Caco-2 (cell line): ENCODE data around the gene TXN2. TPM values are rescaled to one million over a fixed set of nuclear protein-coding genes. Genes with fewer than 3 reads are reported as not detected.

Experiments used
- BruUV-seq: library from RNA; stranded (reverse); fragments of 400-500 nt; replicated peaks from 2 replicates; lab custom pipeline; 2021; lab: Mats Ljungman, UMichigan
- CTCF ChIA-PET: fragments of 300-600 bp; sonication (Branson Sonifier 250); formaldehyde crosslinking; loops from one replicate; lab custom pipeline; 2022; ENCODE audit warnings: antibody characterized with exemption; lab: Charles Lee
- POLR2A ChIA-PET: fragments of 300-600 bp; sonication (Branson Sonifier 250); formaldehyde crosslinking; loops from one replicate; lab custom pipeline; 2022; ENCODE audit warnings: antibody characterized with exemption; lab: Charles Lee
- DNase-seq, 2 experiments: peaks; one replicate each; pipeline versions ENCODE4 v3.0.0 to v3.0.0-alpha.2; 2020 to 2022
- H3K27me3 ChIP-seq: replicated peaks from 2 replicates; pipeline ENCODE4 v1.6.0; 2011; ENCODE audit warnings: low read length; ENCODE audit not compliant: control insufficient read depth, insufficient read depth
- H3K36me3 ChIP-seq: 2 replicates; pipeline ENCODE4 v1.5.1; 2011; ENCODE audit warnings: low read length; ENCODE audit not compliant: control insufficient read depth, insufficient read depth
- H3K4me1 ChIP-seq: fragments of 250-450 bp; sonication (Bioruptor Pico); 2 replicates; pipeline ENCODE4 v1.5.1; 2020; ENCODE audit warnings: mild to moderate bottlenecking
- H3K4me3 ChIP-seq: 2 replicates; pipeline ENCODE4 v1.5.1; 2011; ENCODE audit warnings: low read depth, mild to moderate bottlenecking, control low read depth, low read length
- H3K9me3 ChIP-seq: fragments of 250-450 bp; sonication (Bioruptor Pico); 2 replicates; pipeline ENCODE4 v1.5.1; 2020; ENCODE audit warnings: mild to moderate bottlenecking, moderate library complexity
- H3K27ac Mint-ChIP-seq: one replicate; pipeline ENCODE4 v1.8.0; 2022; ENCODE audit warnings: mixed read lengths; ENCODE audit not compliant: unreplicated experiment
- H3K27me3 Mint-ChIP-seq: one replicate; pipeline ENCODE4 v1.8.0; 2022; ENCODE audit warnings: mixed read lengths; ENCODE audit not compliant: insufficient read depth, unreplicated experiment
- H3K36me3 Mint-ChIP-seq: one replicate; pipeline ENCODE4 v1.8.0; 2022; ENCODE audit warnings: mild to moderate bottlenecking, mixed read lengths; ENCODE audit not compliant: insufficient read depth, unreplicated experiment
- H3K4me1 Mint-ChIP-seq: one replicate; pipeline ENCODE4 v1.8.0; 2022; ENCODE audit warnings: low read depth, mixed read lengths; ENCODE audit not compliant: unreplicated experiment
- H3K4me3 Mint-ChIP-seq: one replicate; pipeline ENCODE4 v1.8.0; 2022; ENCODE audit warnings: mild to moderate bottlenecking, moderate library complexity, mixed read lengths; ENCODE audit not compliant: unreplicated experiment
- H3K9me3 Mint-ChIP-seq: one replicate; pipeline ENCODE4 v1.8.0; 2022; ENCODE audit warnings: mixed read lengths; ENCODE audit not compliant: unreplicated experiment
- CTCF ChIP-seq, 2 experiments: fragments of 200-600 bp in 1 of 2; IDR thresholded peaks; 1 replicate in 1 of 2; 2 replicates in 1 of 2; pipeline versions ENCODE4 v1.5.1 to v1.8.0; 2011 to 2022; ENCODE audit warnings: antibody characterized with exemption in 1 of 2, control low read depth in 1 of 2, inconsistent platforms in 1 of 2, low read depth in 1 of 2, low read length in 1 of 2, mild to moderate bottlenecking in 1 of 2, moderate library complexity in 1 of 2; ENCODE audit not compliant: insufficient read depth in 1 of 2, severe bottlenecking in 1 of 2, unreplicated experiment in 1 of 2
- intact Hi-C: fragments of 100-400 bp; cut with micrococcal nuclease; formaldehyde crosslinking; loops from one replicate; pipeline ENCODE4 v1.10.0; 2022; ENCODE audit not compliant: unreplicated experiment
- total RNA-seq: library from RNA; stranded (reverse); gene quantifications from 2 replicates; pipeline ENCODE4 v1.2.3, GENCODE V29; 2022

TXN2 gene
- total RNA-seq, 1 experiment from 2014 or later = 75.8 TPM

- H3K9me3 ChIP-seq = no peaks in the 10 kb centered on the region
- no peaks in the 10 kb centered on the region for H3K27me3 Mint-ChIP-seq
- H3K4me1 Mint-ChIP-seq = peaks cover 19% of the 10 kb centered on the region
- BruUV-seq = no TSS peak
- no peak overlapping the region for H3K4me3 ChIP-seq
- intact Hi-C loops = no loop called here
- CTCF ChIA-PET = no interaction called here
- no peaks in the 10 kb centered on the region for H3K27me3 ChIP-seq
- no peaks in the 10 kb centered on the region for H3K36me3 Mint-ChIP-seq
- no peak for TF ChIP-seq CTCF (IDR thresholded peaks at IDR 0.05; ENCODE audit: insufficient read depth in 1 of 2, low read depth in 1 of 2, low read length in 1 of 2, severe bottlenecking in 1 of 2, unreplicated experiment in 1 of 2)
- POLR2A ChIA-PET = no interaction called here
- DNase-seq = no peak
- H3K9me3 Mint-ChIP-seq = no peaks in the 10 kb centered on the region
- no peak overlapping the region for H3K27ac Mint-ChIP-seq
- H3K36me3 ChIP-seq = no peaks in the 10 kb centered on the region
- H3K4me3 Mint-ChIP-seq = no peak overlapping the region
- H3K4me1 ChIP-seq = peaks cover 16% of the 10 kb centered on the region
Observed at GRCh38 chr22:36442506-36443197, 38.8 kb downstream of the TXN2 start.

- Histone ChIP-seq H3K36me3 (no peaks in the 10 kb centered on the region), H3K9me3 (no peaks in the 10 kb centered on the region), H3K27me3 (no peaks in the 10 kb centered on the region), H3K4me3 (no peak overlapping the region), H3K4me1 (peaks cover 29% of the 10 kb centered on the region)
- Mint-ChIP-seq H3K36me3 (no peaks in the 10 kb centered on the region), H3K27me3 (no peaks in the 10 kb centered on the region), H3K9me3 (no peaks in the 10 kb centered on the region), H3K4me3 (no peak overlapping the region), H3K4me1 (peaks cover 27% of the 10 kb centered on the region), H3K27ac (peak overlapping the region; percentile 57)
- CTCF ChIA-PET = no interaction called here
- POLR2A ChIA-PET = no interaction called here
- intact Hi-C loops = no loop called here
- BruUV-seq = no TSS peak
- TF ChIP-seq CTCF (IDR thresholded peaks at IDR 0.05; ENCODE audit: insufficient read depth in 1 of 2, low read depth in 1 of 2, low read length in 1 of 2, severe bottlenecking in 1 of 2, unreplicated experiment in 1 of 2) = no peak
- no peak for DNase-seq
Observed at GRCh38 chr22:36440429-36441002, 40.9 kb downstream of the TXN2 start.

GRCh38 chr22:36439481-36440271, 41.8 kb downstream of the TXN2 start:
- Mint-ChIP-seq H3K36me3 (no peaks in the 10 kb centered on the region), H3K9me3 (no peaks in the 10 kb centered on the region), H3K4me3 (no peak overlapping the region), H3K27ac (peak overlapping the region; percentile 13), H3K4me1 (peaks cover 33% of the 10 kb centered on the region), H3K27me3 (no peaks in the 10 kb centered on the region)
- H3K4me3 ChIP-seq = no peak overlapping the region
- ChIA-PET CTCF (no interaction called here), POLR2A (no interaction called here)
- TF ChIP-seq CTCF (IDR thresholded peaks at IDR 0.05; ENCODE audit: insufficient read depth in 1 of 2, low read depth in 1 of 2, low read length in 1 of 2, severe bottlenecking in 1 of 2, unreplicated experiment in 1 of 2) = no peak
- no peaks in the 10 kb centered on the region for H3K9me3 ChIP-seq
- no peaks in the 10 kb centered on the region for H3K36me3 ChIP-seq
- no peaks in the 10 kb centered on the region for H3K27me3 ChIP-seq
- peaks cover 38% of the 10 kb centered on the region for H3K4me1 ChIP-seq
- intact Hi-C loops = no loop called here
- DNase-seq = peak in 1 of 2 experiments; percentile 40
- no TSS peak for BruUV-seq
